ENCODE measurements around the gene WBP4.

GRCh38 chr13:41053384-41053826 is 7.9 kb upstream of the WBP4 start:
- TF ChIP-seq CTCF (IDR thresholded peaks at IDR 0.05) (no peak), POLR2A (IDR thresholded peaks at IDR 0.05) (no peak)

All from uterus (tissue), 2 donors.